CD14-positive monocyte (primary cell): ENCODE measurements around the gene GPS1. TPM values are rescaled to one million over a fixed set of nuclear protein-coding genes. Genes with fewer than 3 reads are reported as not detected.

ENCODE experiments used
- DNase-seq, 3 donors: peaks; one replicate each; pipeline ENCODE4 v3.0.0-alpha.2; 2011 to 2022
- H2AFZ ChIP-seq: 2 replicates; pipeline ENCODE4 v1.6.0; 2012; ENCODE audit warnings: mild to moderate bottlenecking, low read depth, low read length, inconsistent platforms; ENCODE audit not compliant: insufficient read depth, poor library complexity, severe bottlenecking
- H3K27ac ChIP-seq, 2 donors: 1 replicate in 1 of 2; 2 replicates in 1 of 2; pipeline ENCODE4 v1.5.1; 2012 to 2013; ENCODE audit warnings: low read length in 2 of 2, control low read depth in 1 of 2, inconsistent platforms in 1 of 2, low read depth in 1 of 2, mild to moderate bottlenecking in 1 of 2
- H3K27me3 ChIP-seq, 2 donors: one replicate each; pipeline versions ENCODE4 v1.6.0 to v1.6.1; 2011 to 2013; ENCODE audit warnings: low read length in 2 of 2; ENCODE audit not compliant: control insufficient read depth in 2 of 2, insufficient read depth in 2 of 2
- H3K36me3 ChIP-seq, 2 donors: replicated peaks in 1 of 2; 1 replicate in 1 of 2; 2 replicates in 1 of 2; pipeline versions ENCODE4 v1.5.1 to v1.6.1; 2012 to 2013; ENCODE audit warnings: low read length in 2 of 2, control low read depth in 1 of 2, inconsistent platforms in 1 of 2, mild to moderate bottlenecking in 1 of 2; ENCODE audit not compliant: insufficient read depth in 2 of 2, control insufficient read depth in 1 of 2
- H3K4me1 ChIP-seq, 2 donors: 1 replicate in 1 of 2; 2 replicates in 1 of 2; pipeline versions ENCODE4 v1.5.1 to v1.6.1; 2012 to 2013; ENCODE audit warnings: low read length in 2 of 2, control low read depth in 1 of 2, inconsistent platforms in 1 of 2, mild to moderate bottlenecking in 1 of 2, moderate library complexity in 1 of 2; ENCODE audit not compliant: insufficient read depth in 2 of 2, control insufficient read depth in 1 of 2
- H3K4me2 ChIP-seq: replicated peaks from 2 replicates; pipeline ENCODE3; 2012; ENCODE audit warnings: low read length, moderate library complexity, mild to moderate bottlenecking; ENCODE audit not compliant: poor library complexity, severe bottlenecking; ENCODE audit errors: extremely low read depth
- H3K4me3 ChIP-seq, 3 experiments: fragments of 200-600 bp in 1 of 3; sonication (generic) in 1 of 3; replicated peaks in 1 of 3; 1 replicate in 2 of 3; 2 replicates in 1 of 3; pipeline ENCODE4 v1.5.1; 2011 to 2013; ENCODE audit warnings: low read length in 3 of 3, mild to moderate bottlenecking in 3 of 3, control low read depth in 2 of 3, low read depth in 2 of 3, inconsistent platforms in 1 of 3, moderate library complexity in 1 of 3
- H3K79me2 ChIP-seq: 2 replicates; pipeline ENCODE4 v1.6.0; 2012; ENCODE audit warnings: mild to moderate bottlenecking, control low read depth, inconsistent platforms, low read length, moderate library complexity; ENCODE audit not compliant: insufficient read depth
- H3K9ac ChIP-seq: 2 replicates; pipeline ENCODE4 v1.6.0; 2017; ENCODE audit warnings: low read length, mild to moderate bottlenecking; ENCODE audit not compliant: insufficient read depth, poor library complexity, severe bottlenecking
- H3K9me3 ChIP-seq, 2 donors: replicated peaks in 1 of 2; 1 replicate in 1 of 2; 2 replicates in 1 of 2; pipeline versions ENCODE4 v1.5.1 to v1.6.1; 2012 to 2013; ENCODE audit warnings: low read length in 2 of 2, control low read depth in 1 of 2; ENCODE audit not compliant: control insufficient read depth in 1 of 2, insufficient read depth in 1 of 2
- H4K20me1 ChIP-seq: 2 replicates; pipeline ENCODE4 v1.6.0; 2012; ENCODE audit warnings: mild to moderate bottlenecking, low read length, control low read depth, moderate library complexity; ENCODE audit not compliant: insufficient read depth
- H3K27ac Mint-ChIP-seq, 7 donors: one replicate each; pipeline ENCODE4 v1.8.0; 2020; ENCODE audit warnings: mild to moderate bottlenecking in 7 of 7, mixed read lengths in 7 of 7, moderate library complexity in 6 of 7, inconsistent platforms in 2 of 7
- H3K27me3 Mint-ChIP-seq, 3 donors: one replicate each; pipeline ENCODE4 v1.8.0; 2021 to 2022; ENCODE audit warnings: low read depth in 3 of 3, mild to moderate bottlenecking in 3 of 3, mixed read lengths in 3 of 3, moderate library complexity in 3 of 3, inconsistent platforms in 1 of 3
- H3K36me3 Mint-ChIP-seq, 2 donors: one replicate each; pipeline ENCODE4 v1.8.0; 2020; ENCODE audit warnings: mixed read lengths in 2 of 2, inconsistent platforms in 1 of 2, mild to moderate bottlenecking in 1 of 2
- H3K4me1 Mint-ChIP-seq: one replicate; pipeline ENCODE4 v1.8.0; 2020; ENCODE audit warnings: mild to moderate bottlenecking, mixed read lengths
- H3K4me3 Mint-ChIP-seq, 2 donors: one replicate each; pipeline ENCODE4 v1.8.0; 2020; ENCODE audit warnings: mild to moderate bottlenecking in 2 of 2, mixed read lengths in 2 of 2, moderate library complexity in 1 of 2
- H3K9me3 Mint-ChIP-seq, 7 donors: one replicate each; pipeline ENCODE4 v1.8.0; 2020 to 2022; ENCODE audit warnings: mixed read lengths in 7 of 7, mild to moderate bottlenecking in 6 of 7, moderate library complexity in 6 of 7, inconsistent platforms in 2 of 7
- WGBS: methylation state at CpG from one replicate; pipeline ENCODE4 v1.1.5; 2013; ENCODE audit warnings: missing lambda C conversion rate; ENCODE audit not compliant: insufficient coverage; 5-methylcytosine and 5-hydroxymethylcytosine counted together
- intact Hi-C, 2 donors: fragments of 100-400 bp; cut with micrococcal nuclease; formaldehyde crosslinking; loops; one replicate each; pipeline versions ENCODE4 v1.15.0 to v1.15.1; 2023
- polyA plus RNA-seq, 3 donors: library from polyadenylated mRNA; depleted of rRNA in 1 of 3; unstranded in 2 of 3; stranded (reverse) in 1 of 3; fragments of 300-500 nt in 2 of 3; fragments of >200 nt in 1 of 3; fragmentation: Illumina TruSeq in 2 of 3; gene quantifications; 1 replicate in 2 of 3; 2 replicates in 1 of 3; pipeline ENCODE4 v1.2.3, GENCODE V29; 2012 to 2021
- TF ChIP-seq, protein P1 (sequence below): fragments of 200-600 bp; IDR thresholded peaks from one replicate; pipeline ENCODE4 v1.8.0; 2022; ENCODE audit warnings: antibody characterized with exemption, mild to moderate bottlenecking

The GPS1 gene
- polyA plus RNA-seq, 3 donors = 101 to 130 (median 110) TPM

DNA sequence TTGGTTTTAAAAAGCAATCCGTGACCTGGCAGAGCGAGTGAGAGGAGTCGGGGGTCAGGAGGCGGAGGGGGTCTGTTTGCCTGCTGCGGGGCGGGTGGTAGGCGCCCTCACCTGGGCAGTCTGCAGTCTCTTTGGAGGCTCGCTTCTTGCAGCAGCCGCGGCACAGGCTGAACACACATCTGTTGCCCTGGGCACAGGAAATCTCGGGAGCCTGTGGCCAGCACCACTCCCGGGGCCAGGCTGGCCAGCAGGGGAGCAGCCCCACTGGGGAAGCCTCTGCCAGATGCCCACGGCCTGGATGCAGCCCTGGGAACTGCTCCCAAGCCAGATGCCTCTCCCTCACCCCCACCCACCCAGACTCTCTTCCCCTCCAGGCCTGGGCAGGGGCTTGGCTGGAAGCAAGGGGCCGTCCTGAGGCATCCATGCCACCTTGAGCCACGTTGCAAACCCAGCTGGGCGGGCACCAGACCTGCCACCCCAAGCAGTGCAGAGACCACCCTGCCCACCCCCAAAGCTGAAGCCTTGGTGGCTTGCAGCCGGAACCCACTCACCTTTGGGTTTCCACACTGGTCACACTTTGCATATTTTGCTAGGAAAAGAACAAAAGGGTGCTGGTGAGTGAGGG lies 6.6 kb downstream of the GPS1 start:
- Histone ChIP-seq H3K4me3 (no peak overlapping the region), H3K4me2 (no peak overlapping the region), H3K79me2 (peaks cover 8% of the 10 kb centered on the region), H3K27ac (no peak overlapping the region), H3K27me3 (no peaks in the 10 kb centered on the region), H3K4me1 (peaks cover 0 to 3% of the 10 kb centered on the region in 2 donors), H3K9me3 (no peaks in the 10 kb centered on the region), H2AFZ (no peak overlapping the region), H3K9ac (no peak overlapping the region), H3K36me3 (peaks cover 95 to 96% of the 10 kb centered on the region in 2 donors), H4K20me1 (peaks cover 15% of the 10 kb centered on the region)
- peaks cover 36 to 79% of the 10 kb centered on the region in 2 donors for H3K36me3 Mint-ChIP-seq
- H3K9me3 Mint-ChIP-seq = no peaks in the 10 kb centered on the region
- TF ChIP-seq, protein P1, sequence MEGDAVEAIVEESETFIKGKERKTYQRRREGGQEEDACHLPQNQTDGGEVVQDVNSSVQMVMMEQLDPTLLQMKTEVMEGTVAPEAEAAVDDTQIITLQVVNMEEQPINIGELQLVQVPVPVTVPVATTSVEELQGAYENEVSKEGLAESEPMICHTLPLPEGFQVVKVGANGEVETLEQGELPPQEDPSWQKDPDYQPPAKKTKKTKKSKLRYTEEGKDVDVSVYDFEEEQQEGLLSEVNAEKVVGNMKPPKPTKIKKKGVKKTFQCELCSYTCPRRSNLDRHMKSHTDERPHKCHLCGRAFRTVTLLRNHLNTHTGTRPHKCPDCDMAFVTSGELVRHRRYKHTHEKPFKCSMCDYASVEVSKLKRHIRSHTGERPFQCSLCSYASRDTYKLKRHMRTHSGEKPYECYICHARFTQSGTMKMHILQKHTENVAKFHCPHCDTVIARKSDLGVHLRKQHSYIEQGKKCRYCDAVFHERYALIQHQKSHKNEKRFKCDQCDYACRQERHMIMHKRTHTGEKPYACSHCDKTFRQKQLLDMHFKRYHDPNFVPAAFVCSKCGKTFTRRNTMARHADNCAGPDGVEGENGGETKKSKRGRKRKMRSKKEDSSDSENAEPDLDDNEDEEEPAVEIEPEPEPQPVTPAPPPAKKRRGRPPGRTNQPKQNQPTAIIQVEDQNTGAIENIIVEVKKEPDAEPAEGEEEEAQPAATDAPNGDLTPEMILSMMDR = no peak
- H3K4me1 Mint-ChIP-seq = peaks cover 3% of the 10 kb centered on the region
- WGBS = 85% methylated on average over 17 of the region's 17 CpGs
- DNase-seq = no peak
- intact Hi-C loops = no loop called here
- H3K27ac Mint-ChIP-seq = no peak overlapping the region
- no peak overlapping the region for H3K4me3 Mint-ChIP-seq
- no peaks in the 10 kb centered on the region for H3K27me3 Mint-ChIP-seq

DNA sequence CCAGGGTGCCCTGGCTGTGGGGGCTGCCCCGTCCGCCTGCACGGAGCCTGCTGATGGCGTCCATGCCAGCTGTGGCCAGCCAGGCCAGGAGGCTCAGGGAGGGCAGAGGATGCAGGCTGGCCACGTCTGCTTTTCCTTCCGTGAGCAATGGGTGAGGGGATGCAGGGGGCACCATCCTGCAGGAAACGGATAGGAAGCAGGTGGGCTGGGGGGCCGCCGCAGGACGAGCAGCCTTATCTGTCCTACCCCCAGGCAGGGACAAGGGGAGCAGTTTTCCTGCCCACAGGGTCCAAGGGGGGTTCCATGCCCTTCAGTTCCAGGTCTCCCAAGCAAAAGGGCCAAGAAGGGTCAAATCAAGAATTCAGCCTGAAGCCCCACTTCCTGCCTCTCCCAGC lies 7.2 kb downstream of the GPS1 start:
- H3K4me1 ChIP-seq = peaks cover 0 to 5% of the 10 kb centered on the region in 2 donors
- no peaks in the 10 kb centered on the region for H3K9me3 ChIP-seq
- peaks cover 3% of the 10 kb centered on the region for H3K4me1 Mint-ChIP-seq
- DNase-seq = no peak
- H3K4me3 Mint-ChIP-seq = no peak overlapping the region
- H3K79me2 ChIP-seq = peaks cover 3% of the 10 kb centered on the region
- H3K36me3 ChIP-seq = peaks cover 95 to 96% of the 10 kb centered on the region in 2 donors
- H3K27me3 Mint-ChIP-seq = no peaks in the 10 kb centered on the region
- H3K4me2 ChIP-seq = no peak overlapping the region
- H2AFZ ChIP-seq = no peak overlapping the region
- H3K27me3 ChIP-seq = no peaks in the 10 kb centered on the region
- no peaks in the 10 kb centered on the region for H3K9me3 Mint-ChIP-seq
- peaks cover 37 to 74% of the 10 kb centered on the region in 2 donors for H3K36me3 Mint-ChIP-seq
- peaks cover 11% of the 10 kb centered on the region for H4K20me1 ChIP-seq
- no peak overlapping the region for H3K9ac ChIP-seq
- H3K4me3 ChIP-seq = no peak overlapping the region
- H3K27ac ChIP-seq = no peak overlapping the region
- H3K27ac Mint-ChIP-seq = no peak overlapping the region
- intact Hi-C loops = no loop called here
- 93% methylated on average over 6 of the region's 10 CpGs for WGBS
- TF ChIP-seq, protein P1 = no peak
